Measurements from ENCODE around the gene S100A14. TPM values are rescaled to one million over a fixed set of nuclear protein-coding genes. Genes with fewer than 3 reads are reported as not detected.

S100A14 gene
- polyA plus RNA-seq, 2 of the 4 experiments (the other 2 are of a cell fraction), result 0.21 TPM

GRCh38 chr1:153610811-153611301 is 5.3 kb downstream of the S100A14 start:
- Histone ChIP-seq H3K9me3 (no peaks in the 10 kb centered on the region), H3K4me3 (peak overlapping the region; percentile 68), H3K27ac (peak overlapping the region; percentile 91 to 96), H3K4me2 (peak overlapping the region; percentile 96), H3K4me1 (peaks cover 50% of the 10 kb centered on the region)
- ChIA-PET POLR2A (interaction anchor here (4.7 kb wide), 1 partner anchor 16 kb away, joined by 39 read pairs; the partner anchor contains the start of gene S100A13), CTCF (interaction anchor here (0.9 to 7.9 kb wide), 7 partner anchors 11 to 259 kb away, joined by 3 to 57 read pairs (median 5); partner anchors contain the start of genes S100A1 and S100A13)
- peak in 1 of 2 experiments; percentile 31 for DNase-seq (ENCODE audit: low read depth in 1 of 2, low spot score in 1 of 2)
- ATAC-seq, result no peak
- 45% methylated on average over 4 of the region's 7 CpGs for WGBS (ENCODE audit: missing lambda C conversion rate)
- no peak for FAIRE-seq
- peak in 1 of 2 experiments; percentile 41; a peak in 1 of 4 replicates for TF ChIP-seq CEBPB (IDR thresholded peaks at IDR 0.05)
- no peak for TF ChIP-seq NFE2L2 (conservative IDR thresholded peaks at IDR 0.05; ENCODE audit: low read length)

- CTCF ChIA-PET, result interaction anchor here (0.9 to 7.9 kb wide), 7 partner anchors 10 to 258 kb away, joined by 3 to 57 read pairs (median 5); partner anchors contain the start of genes S100A1 and S100A13
- 29% methylated on average over 4 of the region's 4 CpGs for WGBS (ENCODE audit: missing lambda C conversion rate)
- ATAC-seq (no peak), DNase-seq (ENCODE audit: low read depth in 1 of 2, low spot score in 1 of 2) (peak in 1 of 2 experiments; percentile 29), FAIRE-seq (no peak)
- H3K4me3 ChIP-seq, result peak overlapping the region; percentile 68; the same call in 2 of the 3 replicates
- H3K9me3 ChIP-seq, result no peaks in the 10 kb centered on the region
- no peak for TF ChIP-seq FOSL2 (IDR thresholded peaks at IDR 0.05)
- TF ChIP-seq FOSL2 (CRISPR knock-in tag; IDR thresholded peaks at IDR 0.05), result peak; percentile 25; the same call in 1 of the 2 replicates
- no peak for TF ChIP-seq HOXA7 (CRISPR knock-in tag; IDR thresholded peaks at IDR 0.05)
- peak overlapping the region; percentile 96 for H3K4me2 ChIP-seq
- POLR2A ChIA-PET, result interaction anchor here (1.5 to 4.7 kb wide), 2 partner anchors 17 to 24 kb away, joined by 6 to 39 read pairs; partner anchors contain the start of genes CHTOP and S100A13
- H3K4me1 ChIP-seq, result peaks cover 50% of the 10 kb centered on the region
- H3K27ac ChIP-seq, result peak overlapping the region; percentile 91 to 96
These were observed 5.8 kb downstream of the S100A14 start for GRCh38 chr1:153610334-153610733.

GRCh38 chr1:153609585-153609907 is 6.6 kb downstream of the S100A14 start:
- H3K9me3 ChIP-seq, result no peaks in the 10 kb centered on the region
- ChIA-PET CTCF (interaction anchor here (1.7 to 7.9 kb wide), 3 partner anchors 17 to 37 kb away, joined by 3 to 57 read pairs (median 33); partner anchors contain the start of genes S100A1 and S100A13), POLR2A (interaction anchor here (0.6 to 4.7 kb wide), 3 partner anchors 18 to 67 kb away, joined by 3 to 39 read pairs (median 6); partner anchors contain the start of genes CHTOP and S100A13)
- peak in 1 of 2 experiments; percentile 6; a peak in 1 of 6 replicates for ATAC-seq
- peaks cover 49% of the 10 kb centered on the region for H3K4me1 ChIP-seq
- TF ChIP-seq REST (IDR thresholded peaks at IDR 0.05) (no peak), EHMT2 (IDR thresholded peaks at IDR 0.05; ENCODE audit: low read depth) (no peak), SREBF2 (IDR thresholded peaks at IDR 0.05) (no peak), HOXB13 (CRISPR knock-in tag; IDR thresholded peaks at IDR 0.05; ENCODE audit: low read depth) (no peak), ZFP36 (IDR thresholded peaks at IDR 0.05; ENCODE audit: borderline replicate concordance, partially characterized antibody) (no peak), JUN (IDR thresholded peaks at IDR 0.05) (no peak), TP53 (CRISPR knock-in tag; IDR thresholded peaks at IDR 0.05) (no peak), FOXS1 (CRISPR knock-in tag; IDR thresholded peaks at IDR 0.05) (no peak), POLR2AphosphoS2 (conservative IDR thresholded peaks at IDR 0.05; ENCODE audit: low read length) (no peak), KDM5A (IDR thresholded peaks at IDR 0.05) (no peak), HDAC2 (IDR thresholded peaks at IDR 0.05) (no peak), HES2 (IDR thresholded peaks at IDR 0.05) (no peak), NR3C1 (IDR thresholded peaks at IDR 0.05) (no peak), EHF (CRISPR knock-in tag; IDR thresholded peaks at IDR 0.05) (no peak), CHD2 (IDR thresholded peaks at IDR 0.05; ENCODE audit: low read length, partially characterized antibody) (no peak), NFE2L2 (conservative IDR thresholded peaks at IDR 0.05; ENCODE audit: low read length) (no peak), RARB (CRISPR knock-in tag; IDR thresholded peaks at IDR 0.05) (no peak), NPAS2 (CRISPR knock-in tag; IDR thresholded peaks at IDR 0.05; ENCODE audit: borderline replicate concordance) (no peak), RCOR1 (IDR thresholded peaks at IDR 0.05; ENCODE audit: low read depth, low read length) (no peak)
- H3K27ac ChIP-seq, result peak overlapping the region; percentile 91 to 96
- H3K4me2 ChIP-seq, result peak overlapping the region; percentile 96
- peak overlapping the region; percentile 45; the same call in 2 of the 3 replicates for H3K4me3 ChIP-seq
- DNase-seq (ENCODE audit: low read depth in 1 of 2, low spot score in 1 of 2), result no peak
- no peak for FAIRE-seq
- WGBS (ENCODE audit: missing lambda C conversion rate), result 21% methylated on average over 6 of the region's 6 CpGs

All from A549 (cell line).